Neural cell (in vitro differentiated cells): ENCODE measurements around the gene ANTXR1. TPM values are rescaled to one million over a fixed set of nuclear protein-coding genes. Genes with fewer than 3 reads are reported as not detected.

ENCODE experiments used
- H2AFZ ChIP-seq: fragments of 200-600, 300-800 bp; sonication (generic), shearing (Covaris generic); 2 replicates; pipeline ENCODE4 v1.6.0; 2014; ENCODE audit warnings: low read depth, mild to moderate bottlenecking, antibody characterized with exemption, low read length, moderate library complexity
- H3F3A ChIP-seq: fragments of 200-600 bp; shearing (Covaris generic); 2 replicates; pipeline ENCODE4 v1.6.1; 2016; ENCODE audit warnings: mild to moderate bottlenecking, moderate library complexity, mixed read lengths, antibody characterized with exemption, low read length; ENCODE audit not compliant: insufficient read depth, poor library complexity, severe bottlenecking
- H3K27ac ChIP-seq: fragments of 200-600, 300-800 bp; sonication (generic), shearing (Covaris generic); 2 replicates; pipeline ENCODE4 v1.5.1; 2014; ENCODE audit warnings: mild to moderate bottlenecking, low read length, moderate library complexity
- H3K27me3 ChIP-seq: fragments of 300-800, 200-600 bp; sonication (generic), shearing (Covaris generic); 2 replicates; pipeline ENCODE4 v1.6.0; 2014; ENCODE audit warnings: mild to moderate bottlenecking, low read depth, low read length, moderate library complexity; ENCODE audit not compliant: insufficient read depth
- H3K36me3 ChIP-seq: fragments of 300-800, 200-600 bp; sonication (generic), shearing (Covaris generic); 2 replicates; pipeline ENCODE4 v1.5.1; 2014; ENCODE audit warnings: mild to moderate bottlenecking, antibody characterized with exemption, low read length, moderate library complexity; ENCODE audit not compliant: insufficient read depth
- H3K4me2 ChIP-seq: fragments of 300-800, 200-600 bp; sonication (generic), shearing (Covaris generic); 2 replicates; pipeline ENCODE4 v1.6.0; 2014; ENCODE audit warnings: mild to moderate bottlenecking, low read length
- H3K4me3 ChIP-seq: fragments of 300-800, 200-600 bp; sonication (generic), shearing (Covaris generic); 2 replicates; pipeline ENCODE4 v1.5.1; 2014; ENCODE audit warnings: mild to moderate bottlenecking, low read length, moderate library complexity
- H3K79me2 ChIP-seq: fragments of 200-600 bp; shearing (Covaris generic); replicated peaks from 2 replicates; pipeline ENCODE4 v1.6.0; 2014; ENCODE audit warnings: mild to moderate bottlenecking, low read length, moderate library complexity; ENCODE audit not compliant: insufficient read depth
- H3K9ac ChIP-seq: fragments of 300-800, 200-600 bp; sonication (generic), shearing (Covaris generic); 2 replicates; pipeline ENCODE4 v1.6.1; 2016; ENCODE audit warnings: mild to moderate bottlenecking, low read length, mixed read lengths
- H3K9me2 ChIP-seq: fragments of 200-600 bp; shearing (Covaris generic); 2 replicates; pipeline ENCODE4 v1.6.1; 2016; ENCODE audit warnings: mild to moderate bottlenecking, low read length, mixed read lengths; ENCODE audit not compliant: insufficient read depth
- H3K9me3 ChIP-seq: fragments of 200-600, 300-800 bp; sonication (generic), shearing (Covaris generic); 2 replicates; pipeline ENCODE4 v1.6.1; 2016; ENCODE audit warnings: mild to moderate bottlenecking, mixed run types, low read length, moderate library complexity, mixed read lengths
- H4K20me1 ChIP-seq: fragments of 200-600 bp; shearing (Covaris generic); 2 replicates; pipeline ENCODE4 v1.6.1; 2016; ENCODE audit warnings: mild to moderate bottlenecking, mixed run types; ENCODE audit not compliant: insufficient read depth
- CTCF ChIP-seq: fragments of 450-650 bp; IDR thresholded peaks from 2 replicates; pipeline ENCODE4 v1.5.1; 2014; ENCODE audit warnings: antibody characterized with exemption, mild to moderate bottlenecking, moderate library complexity; ENCODE audit not compliant: poor library complexity, severe bottlenecking
- EP300 ChIP-seq: fragments of 450-650 bp; conservative IDR thresholded peaks from 2 replicates; pipeline ENCODE4 v1.6.1; 2014; ENCODE audit warnings: antibody characterized with exemption, mild to moderate bottlenecking, moderate library complexity; ENCODE audit not compliant: poor library complexity, severe bottlenecking
- EZH2 ChIP-seq: fragments of 200-600, 300-800 bp; shearing (Covaris generic), sonication (generic); IDR thresholded peaks from 2 replicates; pipeline ENCODE4 v1.6.1; 2014; ENCODE audit warnings: antibody characterized with exemption, low read length, borderline replicate concordance, mild to moderate bottlenecking; ENCODE audit not compliant: insufficient read depth, poor library complexity, severe bottlenecking
- MXI1 ChIP-seq: fragments of 450-650 bp; conservative IDR thresholded peaks from 2 replicates; pipeline ENCODE4 v1.6.1; 2014; ENCODE audit warnings: antibody characterized with exemption, mild to moderate bottlenecking; ENCODE audit not compliant: poor library complexity, severe bottlenecking
- POLR2AphosphoS5 ChIP-seq: IDR thresholded peaks from 2 replicates; pipeline ENCODE4 v1.6.1; 2012
- RAD21 ChIP-seq: fragments of 450-650 bp; conservative IDR thresholded peaks from 2 replicates; pipeline ENCODE4 v1.6.1; 2014; ENCODE audit warnings: antibody characterized with exemption, mild to moderate bottlenecking, moderate library complexity
- REST ChIP-seq: IDR thresholded peaks from 2 replicates; pipeline ENCODE4 v1.6.1; 2012; ENCODE audit warnings: borderline replicate concordance
- SMC3 ChIP-seq: fragments of 450-650 bp; conservative IDR thresholded peaks from 2 replicates; pipeline ENCODE4 v1.6.1; 2014; ENCODE audit warnings: antibody characterized with exemption, mild to moderate bottlenecking, moderate library complexity; ENCODE audit not compliant: poor library complexity
- TAF1 ChIP-seq: IDR thresholded peaks from 2 replicates; pipeline ENCODE4 v1.6.1; 2012; ENCODE audit warnings: low read depth
- polyA plus RNA-seq: library from polyadenylated mRNA; depleted of rRNA; stranded (reverse); fragments of >200 nt; gene quantifications from 2 replicates; pipeline ENCODE4 v1.2.3, GENCODE V29; 2014

ANTXR1 gene
- polyA plus RNA-seq, 1 donor from 2014 or later = 4.9 TPM

GRCh38 chr2:69186614-69187013, 173.6 kb downstream of the ANTXR1 start:
- Histone ChIP-seq H3K36me3 (no peaks in the 10 kb centered on the region), H3K27me3 (no peaks in the 10 kb centered on the region), H3K9ac (no peak overlapping the region)

GRCh38 chr2:69188182-69188900, 175.4 kb downstream of the ANTXR1 start:
- H3K27ac ChIP-seq = no peak overlapping the region
- H3K9me3 ChIP-seq = no peaks in the 10 kb centered on the region
- H3K36me3 ChIP-seq = no peaks in the 10 kb centered on the region
- H3K4me3 ChIP-seq = no peak overlapping the region
- H3K9ac ChIP-seq = no peak overlapping the region
- TF ChIP-seq CTCF (no peak), RAD21 (no peak), REST (no peak)
- H3K4me2 ChIP-seq = no peak overlapping the region
- no peak overlapping the region for H2AFZ ChIP-seq
- H4K20me1 ChIP-seq = no peaks in the 10 kb centered on the region
- H3K79me2 ChIP-seq = no peaks in the 10 kb centered on the region
- no peaks in the 10 kb centered on the region for H3F3A ChIP-seq
- no peaks in the 10 kb centered on the region for H3K27me3 ChIP-seq
- no peaks in the 10 kb centered on the region for H3K9me2 ChIP-seq

More at GRCh38 chr2:69186614-69187013, 173.6 kb downstream of the ANTXR1 start:
- Histone ChIP-seq H3K9me3 (no peaks in the 10 kb centered on the region), H2AFZ (no peak overlapping the region), H3K9me2 (no peaks in the 10 kb centered on the region), H3F3A (no peaks in the 10 kb centered on the region), H3K27ac (no peak overlapping the region), H3K4me3 (no peak overlapping the region), H3K4me2 (no peak overlapping the region), H3K79me2 (no peaks in the 10 kb centered on the region), H4K20me1 (no peaks in the 10 kb centered on the region)
- TF ChIP-seq EP300 (no peak), EZH2 (no peak), MXI1 (no peak), REST (no peak), RAD21 (no peak), SMC3 (no peak), CTCF (no peak), POLR2AphosphoS5 (no peak), TAF1 (no peak)
